Ishikawa (cell line): ENCODE results near the gene RPP14.

Experiments
- FOXM1 ChIP-seq: IDR thresholded peaks from 2 replicates; pipeline ENCODE4 v1.6.1; 2012; ENCODE audit warnings: low read depth, borderline replicate concordance
- RAD21 ChIP-seq: IDR thresholded peaks from 2 replicates; pipeline ENCODE4 v1.6.1; 2012; ENCODE audit warnings: low read depth
- TAF1 ChIP-seq: IDR thresholded peaks from 2 replicates; pipeline ENCODE4 v1.6.1; 2012; ENCODE audit warnings: low read depth, mild to moderate bottlenecking
- YY1 ChIP-seq: IDR thresholded peaks from 2 replicates; pipeline ENCODE4 v1.6.1; 2012; ENCODE audit warnings: low read depth

- TF ChIP-seq YY1: no peak
- TF ChIP-seq RAD21: no peak
- no peak for TF ChIP-seq FOXM1
- TF ChIP-seq TAF1: no peak
These were observed 52.8 kb downstream of the RPP14 start for GRCh38 chr3:58358808-58359207.
